ENCODE data around the gene ZNF217. TPM values are rescaled to one million over a fixed set of nuclear protein-coding genes. Genes with fewer than 3 reads are reported as not detected.

ZNF217 gene
- total and polyA plus RNA-seq, 2 of the 8 experiments (the other 6 are each of a cell fraction or from before 2014, with no cell fraction given): 15.3 to 87.9 TPM

- Histone ChIP-seq H2BK20ac (ENCODE audit: low read length) (no peak overlapping the region), H3K4me1 (replicated peaks in 1 of 4; ENCODE audit: control insufficient read depth in 3 of 4, insufficient read depth in 4 of 4, low read length in 3 of 4) (no peaks in the 10 kb centered on the region), H2AK5ac (ENCODE audit: low read depth, low read length) (no peak overlapping the region), H3K36me3 (ENCODE audit: control insufficient read depth in 2 of 4, insufficient read depth in 4 of 4, low read length in 3 of 4) (no peaks in the 10 kb centered on the region), H3K27me3 (replicated peaks in 1 of 4; ENCODE audit: control insufficient read depth in 3 of 4, extremely low read depth in 1 of 4, insufficient read depth in 3 of 4, low read length in 3 of 4) (no peaks in the 10 kb centered on the region), H4K8ac (ENCODE audit: extremely low read depth, insufficient read depth, low read length) (no peak overlapping the region), H3K79me2 (ENCODE audit: control insufficient read depth in 1 of 2, insufficient read depth in 2 of 2, low read length in 2 of 2) (no peaks in the 10 kb centered on the region), H3K23ac (ENCODE audit: insufficient read length) (no peak overlapping the region), H4K5ac (ENCODE audit: insufficient read length, low read depth, low read length) (no peak overlapping the region), H3K23me2 (ENCODE audit: low read depth, low read length) (no peaks in the 10 kb centered on the region), H2BK5ac (ENCODE audit: low read depth, low read length) (no peak overlapping the region), H3K56ac (replicated peaks; ENCODE audit: insufficient read length, low read depth, low read length) (no peak overlapping the region), H3K9ac (replicated peaks in 1 of 4; ENCODE audit: extremely low read depth in 1 of 4, low read depth in 3 of 4, low read length in 3 of 4) (no peak overlapping the region), H4K91ac (replicated peaks; ENCODE audit: insufficient read length, low read length) (no peak overlapping the region), H2BK15ac (ENCODE audit: low read length) (no peak overlapping the region), H3K79me1 (ENCODE audit: low read depth, low read length) (no peaks in the 10 kb centered on the region), H3K27ac (ENCODE audit: low read depth, low read length) (no peak overlapping the region), H3K9me3 (ENCODE audit: insufficient read depth in 2 of 2, low read depth in 1 of 2, low read length in 1 of 2) (no peaks in the 10 kb centered on the region), H4K20me1 (replicated peaks in 1 of 2; ENCODE audit: control insufficient read depth in 1 of 2, insufficient read depth in 2 of 2, low read length in 2 of 2) (no peaks in the 10 kb centered on the region), H3K14ac (ENCODE audit: insufficient read length) (no peak overlapping the region), H2BK120ac (replicated peaks; ENCODE audit: low read depth, low read length) (no peak overlapping the region), H2BK12ac (ENCODE audit: low read depth, low read length) (no peak overlapping the region), H3K18ac (ENCODE audit: extremely low read depth, low read length) (no peak overlapping the region), H3K4me3 (ENCODE audit: extremely low read depth in 1 of 4, insufficient read depth in 2 of 4, low read depth in 3 of 4, low read length in 4 of 4) (no peak overlapping the region), H3K4ac (replicated peaks; ENCODE audit: insufficient read length, low read depth, low read length) (no peak overlapping the region), H3K4me2 (ENCODE audit: insufficient read depth in 1 of 2, low read depth in 2 of 2, low read length in 2 of 2) (no peak overlapping the region), H2AFZ (ENCODE audit: low read length) (no peak overlapping the region)
- whole genome bisulfite sequencing, 2 experiments (ENCODE audit: extremely low coverage in 1 of 2, insufficient coverage in 1 of 2, insufficient read length in 1 of 2, insufficient replicate concordance in 2 of 2, low coverage in 1 of 2, low lambda C conversion rate in 2 of 2, missing lambda C conversion rate in 1 of 2): 87% methylated on average over 2 of the region's 2 CpGs; no CpG with 5 or more reads in 1 of the 2 experiments
- no peak for FAIRE-seq
- DNase-seq (ENCODE audit: low read depth in 1 of 2, low spot score in 2 of 2): no peak
- no peak for TF ChIP-seq EP300 (IDR thresholded peaks at IDR 0.05; ENCODE audit: borderline replicate concordance in 1 of 2, low read depth in 2 of 2, low read length in 2 of 2)
- no peak for TF ChIP-seq ZNF274 (IDR thresholded peaks at IDR 0.05; ENCODE audit: borderline replicate concordance, extremely low read depth, low read length)
- TF ChIP-seq JUND (IDR thresholded peaks at IDR 0.05; ENCODE audit: low read length): no peak
- POLR2A ChIA-PET (ENCODE audit: partially characterized antibody): interaction anchor here (0.6 to 1.1 kb wide), 2 partner anchors 23 to 282 kb away, joined by 3 read pairs; no protein-coding TSS in a partner anchor
- CTCF ChIA-PET (ENCODE audit: partially characterized antibody): no interaction called here
Observed at GRCh38 chr20:53636540-53637097, 43.0 kb upstream of the ZNF217 start.

Measured in H1 (cell line).